Measurements from ENCODE around the gene MRPL44.

Gene MRPL44

DNA sequence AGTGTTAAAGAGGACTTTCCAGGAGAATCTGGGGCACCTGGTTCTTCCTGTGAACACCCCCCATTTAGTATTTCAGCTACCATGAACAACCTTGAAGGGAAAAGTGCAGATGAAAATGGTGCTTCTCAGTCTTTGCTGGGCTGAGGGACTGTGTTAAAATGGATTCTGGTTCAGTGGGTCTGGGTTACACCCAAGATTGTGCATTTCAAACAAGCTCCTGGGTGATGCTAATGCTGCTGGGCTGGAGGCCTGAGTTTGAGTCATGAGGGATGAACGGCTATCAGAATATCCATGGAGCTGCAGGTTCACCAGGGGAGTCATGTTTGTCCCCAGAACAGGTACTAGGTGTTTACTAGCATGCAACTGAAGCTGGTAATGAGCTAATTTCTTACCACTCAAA is 24.0 kb downstream of the MRPL44 start:
- no peak for DNase-seq (ENCODE audit: low spot score)
- Histone ChIP-seq H3K4me3 (ENCODE audit: low read length in 2 of 2) (no peak overlapping the region), H3K14ac (ENCODE audit: low read length) (no peak overlapping the region), H3K36me3 (replicated peaks in 1 of 2; ENCODE audit: control insufficient read depth in 2 of 2, insufficient read depth in 2 of 2, low read length in 2 of 2) (no peaks in the 10 kb centered on the region), H3K4me2 (ENCODE audit: insufficient read depth, low read length, poor library complexity, severe bottlenecking) (no peak overlapping the region), H2BK5ac (ENCODE audit: low read length) (no peak overlapping the region), H2AFZ (ENCODE audit: low read length) (no peak overlapping the region), H4K8ac (ENCODE audit: low read depth, low read length) (no peak overlapping the region), H2BK120ac (ENCODE audit: low read depth, low read length) (no peak overlapping the region), H3K79me1 (ENCODE audit: low read depth, low read length) (no peaks in the 10 kb centered on the region), H3K27ac (replicated peaks; ENCODE audit: low read length) (no peak overlapping the region), H2AK5ac (ENCODE audit: low read depth, low read length) (no peak overlapping the region), H2BK15ac (ENCODE audit: low read length) (no peak overlapping the region), H3K4ac (ENCODE audit: low read length) (no peak overlapping the region), H3K23ac (ENCODE audit: low read depth, low read length, poor library complexity) (no peak overlapping the region), H3K9me3 (replicated peaks in 1 of 2; ENCODE audit: control insufficient read depth in 2 of 2, insufficient read depth in 1 of 2, low read depth in 1 of 2, low read length in 2 of 2) (no peaks in the 10 kb centered on the region), H3K4me1 (ENCODE audit: control insufficient read depth in 2 of 2, insufficient read depth in 1 of 2, low read depth in 1 of 2, low read length in 2 of 2) (no peaks in the 10 kb centered on the region), H3K27me3 (ENCODE audit: control insufficient read depth in 3 of 3, insufficient read depth in 3 of 3, low read depth in 1 of 3, low read length in 3 of 3) (no peaks in the 10 kb centered on the region), H2BK12ac (ENCODE audit: low read length) (no peak overlapping the region), H3K18ac (ENCODE audit: low read length) (no peak overlapping the region), H4K91ac (ENCODE audit: low read depth, low read length, poor library complexity) (no peak overlapping the region), H3K9ac (ENCODE audit: low read depth, low read length, poor library complexity) (no peak overlapping the region)
- no CpG with 5 or more reads among the region's 1 CpG for whole genome bisulfite sequencing, 2 donors (ENCODE audit: extremely low coverage in 2 of 2, insufficient read length in 2 of 2, insufficient replicate concordance in 1 of 2)

DNA sequence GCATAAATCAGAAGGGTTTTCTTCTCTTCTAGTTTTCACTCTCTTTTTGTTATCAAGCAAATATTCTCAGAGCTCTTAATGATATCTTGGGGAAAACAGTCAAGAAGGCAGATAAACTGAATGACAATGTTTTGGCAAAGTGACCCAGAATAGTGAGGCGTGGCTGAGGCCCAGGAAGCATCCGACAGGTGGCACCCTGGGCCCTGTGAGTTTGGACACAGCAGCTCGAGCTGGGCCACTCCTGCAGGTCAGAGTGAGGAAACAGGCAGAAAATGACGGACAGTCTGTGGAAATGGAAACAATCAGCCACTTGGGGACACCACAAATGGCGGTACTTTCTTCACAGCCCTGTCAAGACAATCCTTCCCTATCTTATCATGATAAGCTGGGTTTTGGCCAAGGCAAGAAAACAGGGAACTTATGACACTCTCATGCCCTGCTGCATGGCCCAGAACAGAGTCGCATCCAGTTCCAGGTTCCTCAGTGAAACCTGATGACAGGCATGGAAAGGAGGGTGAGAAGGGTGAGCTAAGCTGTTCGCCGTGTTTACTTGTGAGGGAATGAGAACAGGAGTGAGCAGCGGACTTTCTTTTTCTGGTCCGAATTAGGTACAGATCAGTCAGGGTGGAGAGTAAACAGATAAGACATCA is 32.1 kb downstream of the MRPL44 start:
- H3K36me3 ChIP-seq (replicated peaks in 1 of 2; ENCODE audit: control insufficient read depth in 2 of 2, insufficient read depth in 2 of 2, low read length in 2 of 2) = no peaks in the 10 kb centered on the region
- no peak overlapping the region for H3K9ac ChIP-seq (ENCODE audit: low read depth, low read length, poor library complexity)
- H2BK120ac ChIP-seq (ENCODE audit: low read depth, low read length) = no peak overlapping the region
- no peak overlapping the region for H2BK5ac ChIP-seq (ENCODE audit: low read length)
- H3K14ac ChIP-seq (ENCODE audit: low read length) = peak overlapping the region; percentile 14
- H4K8ac ChIP-seq (ENCODE audit: low read depth, low read length) = no peak overlapping the region
- H3K18ac ChIP-seq (ENCODE audit: low read length) = no peak overlapping the region
- no peaks in the 10 kb centered on the region for H3K9me3 ChIP-seq (replicated peaks in 1 of 2; ENCODE audit: control insufficient read depth in 2 of 2, insufficient read depth in 1 of 2, low read depth in 1 of 2, low read length in 2 of 2)
- no peak overlapping the region for H4K91ac ChIP-seq (ENCODE audit: low read depth, low read length, poor library complexity)
- H2AFZ ChIP-seq (ENCODE audit: low read length) = no peak overlapping the region
- WGBS, 2 donors (ENCODE audit: extremely low coverage in 2 of 2, insufficient read length in 2 of 2, insufficient replicate concordance in 1 of 2) = no CpG with 5 or more reads among the region's 10 CpGs
- no peaks in the 10 kb centered on the region for H3K27me3 ChIP-seq (ENCODE audit: control insufficient read depth in 3 of 3, insufficient read depth in 3 of 3, low read depth in 1 of 3, low read length in 3 of 3)
- no peak overlapping the region for H2BK15ac ChIP-seq (ENCODE audit: low read length)
- DNase-seq (ENCODE audit: low spot score) = no peak
- H2AK5ac ChIP-seq (ENCODE audit: low read depth, low read length) = no peak overlapping the region
- no peak overlapping the region for H3K23ac ChIP-seq (ENCODE audit: low read depth, low read length, poor library complexity)
- H3K4ac ChIP-seq (ENCODE audit: low read length) = no peak overlapping the region
- peaks cover 0 to 4% of the 10 kb centered on the region in 2 donors for H3K4me1 ChIP-seq (ENCODE audit: control insufficient read depth in 2 of 2, insufficient read depth in 1 of 2, low read depth in 1 of 2, low read length in 2 of 2)
- no peak overlapping the region for H3K4me2 ChIP-seq (ENCODE audit: insufficient read depth, low read length, poor library complexity, severe bottlenecking)
- no peaks in the 10 kb centered on the region for H3K79me1 ChIP-seq (ENCODE audit: low read depth, low read length)
- H3K4me3 ChIP-seq (ENCODE audit: low read length in 2 of 2) = no peak overlapping the region
- H3K27ac ChIP-seq (replicated peaks; ENCODE audit: low read length) = no peak overlapping the region
- H2BK12ac ChIP-seq (ENCODE audit: low read length) = no peak overlapping the region

DNA sequence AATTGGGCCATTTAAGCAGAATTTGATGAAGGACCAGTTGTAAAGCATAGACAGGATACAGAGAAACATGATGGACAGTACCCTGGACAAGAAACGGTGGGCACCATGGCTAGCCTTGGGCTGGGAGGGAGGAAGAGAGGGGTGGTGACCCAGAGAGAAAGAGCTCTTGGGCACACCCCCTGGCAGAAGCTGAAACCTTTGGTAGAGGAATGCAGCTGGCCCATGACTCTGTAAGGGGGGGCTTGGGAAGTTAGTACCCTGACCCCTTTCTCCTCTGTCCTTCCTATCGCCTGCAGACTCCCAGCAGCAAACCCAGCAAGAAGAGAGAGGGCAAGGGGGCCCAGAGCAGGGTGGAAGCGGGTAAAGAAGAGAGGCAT is 32.6 kb downstream of the MRPL44 start:
- no peaks in the 10 kb centered on the region for H3K79me1 ChIP-seq (ENCODE audit: low read depth, low read length)
- H4K91ac ChIP-seq (ENCODE audit: low read depth, low read length, poor library complexity) = no peak overlapping the region
- no peak overlapping the region for H3K9ac ChIP-seq (ENCODE audit: low read depth, low read length, poor library complexity)
- H3K4me2 ChIP-seq (ENCODE audit: insufficient read depth, low read length, poor library complexity, severe bottlenecking) = no peak overlapping the region
- no peak overlapping the region for H4K8ac ChIP-seq (ENCODE audit: low read depth, low read length)
- no peak overlapping the region for H2AFZ ChIP-seq (ENCODE audit: low read length)
- no peak overlapping the region for H2BK12ac ChIP-seq (ENCODE audit: low read length)
- no peak overlapping the region for H3K4me3 ChIP-seq (ENCODE audit: low read length in 2 of 2)
- H3K18ac ChIP-seq (ENCODE audit: low read length) = no peak overlapping the region
- no peak overlapping the region for H3K4ac ChIP-seq (ENCODE audit: low read length)
- H3K27me3 ChIP-seq (ENCODE audit: control insufficient read depth in 3 of 3, insufficient read depth in 3 of 3, low read depth in 1 of 3, low read length in 3 of 3) = no peaks in the 10 kb centered on the region
- H3K4me1 ChIP-seq (ENCODE audit: control insufficient read depth in 2 of 2, insufficient read depth in 1 of 2, low read depth in 1 of 2, low read length in 2 of 2) = peaks cover 0 to 4% of the 10 kb centered on the region in 2 donors
- H3K9me3 ChIP-seq (replicated peaks in 1 of 2; ENCODE audit: control insufficient read depth in 2 of 2, insufficient read depth in 1 of 2, low read depth in 1 of 2, low read length in 2 of 2) = no peaks in the 10 kb centered on the region
- DNase-seq (ENCODE audit: low spot score) = no peak
- H2AK5ac ChIP-seq (ENCODE audit: low read depth, low read length) = no peak overlapping the region
- no peaks in the 10 kb centered on the region for H3K36me3 ChIP-seq (replicated peaks in 1 of 2; ENCODE audit: control insufficient read depth in 2 of 2, insufficient read depth in 2 of 2, low read length in 2 of 2)
- H2BK5ac ChIP-seq (ENCODE audit: low read length) = no peak overlapping the region
- no peak overlapping the region for H3K23ac ChIP-seq (ENCODE audit: low read depth, low read length, poor library complexity)
- no peak overlapping the region for H2BK15ac ChIP-seq (ENCODE audit: low read length)
- no peak overlapping the region for H3K14ac ChIP-seq (ENCODE audit: low read length)
- no peak overlapping the region for H3K27ac ChIP-seq (replicated peaks; ENCODE audit: low read length)
- no CpG with 5 or more reads among the region's 3 CpGs for WGBS, 2 donors (ENCODE audit: extremely low coverage in 2 of 2, insufficient read length in 2 of 2, insufficient replicate concordance in 1 of 2)
- H2BK120ac ChIP-seq (ENCODE audit: low read depth, low read length) = no peak overlapping the region

DNA sequence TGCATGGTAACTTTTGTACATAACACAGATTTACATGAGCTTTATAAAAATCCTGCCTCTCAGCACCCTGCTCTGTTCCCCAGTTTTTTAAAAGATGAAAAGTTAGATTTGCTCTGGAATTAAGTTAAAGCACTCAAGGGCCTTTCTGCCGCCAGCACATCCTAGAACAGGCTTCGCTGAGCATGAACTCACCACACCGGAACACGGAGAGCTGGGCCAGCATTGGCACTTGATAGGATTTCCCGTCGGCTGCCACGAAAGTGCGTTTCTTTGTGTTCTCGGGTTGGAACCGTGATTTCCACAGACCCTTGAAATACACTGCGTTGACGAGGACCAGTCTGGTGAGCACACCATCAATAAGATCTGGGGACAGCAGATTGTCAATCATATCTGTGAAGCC is 34.3 kb downstream of the MRPL44 start:
- DNase-seq (ENCODE audit: low spot score) = no peak
- Histone ChIP-seq H4K91ac (ENCODE audit: low read depth, low read length, poor library complexity) (no peak overlapping the region), H2AK5ac (ENCODE audit: low read depth, low read length) (no peak overlapping the region), H3K4ac (ENCODE audit: low read length) (no peak overlapping the region), H2AFZ (ENCODE audit: low read length) (no peak overlapping the region), H3K36me3 (replicated peaks in 1 of 2; ENCODE audit: control insufficient read depth in 2 of 2, insufficient read depth in 2 of 2, low read length in 2 of 2) (no peaks in the 10 kb centered on the region), H2BK120ac (ENCODE audit: low read depth, low read length) (no peak overlapping the region), H2BK5ac (ENCODE audit: low read length) (no peak overlapping the region), H3K18ac (ENCODE audit: low read length) (no peak overlapping the region), H3K9ac (ENCODE audit: low read depth, low read length, poor library complexity) (no peak overlapping the region), H2BK15ac (ENCODE audit: low read length) (no peak overlapping the region), H3K4me1 (ENCODE audit: control insufficient read depth in 2 of 2, insufficient read depth in 1 of 2, low read depth in 1 of 2, low read length in 2 of 2) (peaks cover 0 to 4% of the 10 kb centered on the region in 2 donors), H3K27me3 (ENCODE audit: control insufficient read depth in 3 of 3, insufficient read depth in 3 of 3, low read depth in 1 of 3, low read length in 3 of 3) (no peaks in the 10 kb centered on the region), H3K79me1 (ENCODE audit: low read depth, low read length) (no peaks in the 10 kb centered on the region), H3K4me2 (ENCODE audit: insufficient read depth, low read length, poor library complexity, severe bottlenecking) (no peak overlapping the region), H3K14ac (ENCODE audit: low read length) (no peak overlapping the region), H3K23ac (ENCODE audit: low read depth, low read length, poor library complexity) (no peak overlapping the region), H4K8ac (ENCODE audit: low read depth, low read length) (no peak overlapping the region), H2BK12ac (ENCODE audit: low read length) (no peak overlapping the region), H3K4me3 (ENCODE audit: low read length in 2 of 2) (no peak overlapping the region), H3K27ac (replicated peaks; ENCODE audit: low read length) (no peak overlapping the region), H3K9me3 (replicated peaks in 1 of 2; ENCODE audit: control insufficient read depth in 2 of 2, insufficient read depth in 1 of 2, low read depth in 1 of 2, low read length in 2 of 2) (no peaks in the 10 kb centered on the region)
- no CpG with 5 or more reads among the region's 12 CpGs for WGBS, 2 donors (ENCODE audit: extremely low coverage in 2 of 2, insufficient read length in 2 of 2, insufficient replicate concordance in 1 of 2)

Data from neuronal stem cell (in vitro differentiated cells).